HUES48 (cell line): ENCODE results near the gene CEACAM8.
"Not testable (repeated sequence)": the region's sequence is repeated elsewhere in the genome, so short reads cannot be mapped to it uniquely, and the experiment has no call there.

ENCODE experiments used
- H3K27ac ChIP-seq: one replicate; pipeline ENCODE4 v1.7.0; 2013; ENCODE audit warnings: low read depth, low read length, inconsistent platforms
- H3K27me3 ChIP-seq: 2 replicates; pipeline ENCODE4 v1.6.1; 2013; ENCODE audit warnings: mild to moderate bottlenecking, low read length; ENCODE audit not compliant: control insufficient read depth, insufficient read depth
- H3K36me3 ChIP-seq: 2 replicates; pipeline ENCODE4 v1.6.1; 2013; ENCODE audit warnings: low read length; ENCODE audit not compliant: control insufficient read depth, insufficient read depth
- H3K4me1 ChIP-seq: 2 replicates; pipeline ENCODE4 v1.6.1; 2013; ENCODE audit warnings: mild to moderate bottlenecking, low read length; ENCODE audit not compliant: control insufficient read depth, insufficient read depth
- H3K4me3 ChIP-seq: 2 replicates; pipeline ENCODE4 v1.5.1; 2013; ENCODE audit warnings: mild to moderate bottlenecking, low read depth, low read length
- H3K9ac ChIP-seq: 2 replicates; pipeline ENCODE4 v1.6.1; 2013; ENCODE audit warnings: mild to moderate bottlenecking, low read depth, low read length, moderate library complexity
- H3K9me3 ChIP-seq: 2 replicates; pipeline ENCODE4 v1.6.1; 2013; ENCODE audit warnings: low read length; ENCODE audit not compliant: control insufficient read depth, insufficient read depth

The CEACAM8 gene

DNA sequence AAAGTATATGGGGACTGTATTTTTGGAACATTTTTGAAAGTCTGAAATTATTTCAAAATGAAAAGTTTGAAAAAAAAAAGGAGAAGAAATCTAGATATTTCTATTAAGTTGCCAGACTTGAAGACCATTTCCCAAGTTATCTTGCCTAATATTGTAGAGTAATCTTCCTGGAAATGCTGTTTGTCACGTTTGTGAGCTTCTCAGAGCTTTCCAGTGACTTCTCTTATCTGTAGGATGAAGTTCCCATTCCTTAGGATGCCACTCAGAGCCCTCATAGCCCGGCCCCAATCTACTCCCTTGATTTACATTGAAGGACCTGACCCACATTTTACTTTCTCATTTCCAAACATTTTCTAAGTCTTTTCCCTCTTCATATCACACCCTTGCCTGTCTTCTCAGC, 23.6 kb downstream of the CEACAM8 start:
- H3K9me3 ChIP-seq, result no peaks in the 10 kb centered on the region
- H3K9ac ChIP-seq, result no peak overlapping the region
- no peaks in the 10 kb centered on the region for H3K27me3 ChIP-seq
- no peak overlapping the region for H3K4me3 ChIP-seq
- no peak overlapping the region for H3K27ac ChIP-seq
- no peaks in the 10 kb centered on the region for H3K36me3 ChIP-seq
- peaks cover 4% of the 10 kb centered on the region; the same call in 1 of the 2 replicates for H3K4me1 ChIP-seq

DNA sequence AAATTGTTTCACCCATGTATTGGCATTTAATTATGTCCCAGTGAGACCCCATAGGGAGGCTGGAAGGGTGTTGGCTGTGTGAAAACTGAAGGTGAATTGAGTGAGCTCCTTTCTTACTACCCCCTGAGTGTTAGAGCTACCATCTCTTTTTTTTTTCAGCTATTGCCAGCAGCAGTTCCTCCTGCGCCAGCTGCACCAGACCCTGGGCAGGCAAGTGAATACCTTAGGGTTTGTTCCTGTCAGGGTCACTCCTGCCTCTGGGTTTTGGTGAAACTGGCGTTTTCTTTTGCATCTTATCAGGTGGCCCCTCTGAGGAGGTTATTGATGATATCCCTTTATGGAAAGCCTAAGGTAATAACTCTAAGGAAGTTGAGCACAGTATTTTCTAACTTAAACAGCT, 25.5 kb downstream of the CEACAM8 start:
- Histone ChIP-seq H3K4me3 (no peak overlapping the region), H3K9me3 (no peaks in the 10 kb centered on the region), H3K36me3 (no peaks in the 10 kb centered on the region), H3K27me3 (no peaks in the 10 kb centered on the region), H3K27ac (no peak overlapping the region), H3K4me1 (peaks cover 4% of the 10 kb centered on the region; the same call in 1 of the 2 replicates), H3K9ac (no peak overlapping the region)

DNA sequence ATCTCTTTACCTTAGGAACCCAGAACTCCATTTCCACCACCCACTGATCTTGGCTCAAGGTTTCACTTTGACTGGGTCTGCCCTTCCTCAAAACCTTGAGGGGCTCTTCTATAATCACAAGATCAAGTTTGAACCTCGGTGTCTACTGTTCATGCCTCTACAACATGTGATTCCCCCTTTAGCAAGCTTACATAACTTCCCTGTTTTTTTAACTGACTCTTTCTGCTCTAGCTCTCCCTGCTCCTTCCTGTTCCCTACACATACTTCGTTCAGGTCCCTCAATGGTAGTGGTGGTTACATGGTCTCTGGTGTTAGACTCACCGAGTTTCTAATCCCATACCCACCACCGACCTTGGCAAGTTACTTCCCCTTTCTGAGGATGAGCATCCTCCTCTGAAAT, 26.7 kb downstream of the CEACAM8 start:
- no peak overlapping the region for H3K4me3 ChIP-seq

DNA sequence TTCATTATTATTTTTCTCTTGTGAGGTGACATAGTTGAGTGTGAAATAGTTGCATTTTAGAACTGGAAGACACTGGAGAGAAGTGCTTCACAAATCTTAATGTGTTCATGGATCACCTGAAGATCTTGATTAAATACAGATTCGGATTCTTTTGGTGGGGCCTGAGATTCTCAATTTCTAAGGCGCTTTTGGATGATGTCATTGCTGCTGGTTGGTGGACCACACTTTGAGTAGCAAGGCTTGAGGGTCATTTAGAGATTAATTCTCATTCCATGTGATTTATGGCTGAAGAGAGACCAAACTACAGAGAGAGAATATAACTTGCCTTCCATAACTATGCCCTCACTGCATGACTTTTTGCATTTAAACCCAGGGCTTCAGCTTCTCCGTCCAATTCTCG, 27.2 kb downstream of the CEACAM8 start:
- H3K4me3 ChIP-seq, result no peak overlapping the region
- H3K9me3 ChIP-seq, result no peaks in the 10 kb centered on the region
- H3K4me1 ChIP-seq, result no peaks in the 10 kb centered on the region
- H3K36me3 ChIP-seq, result no peaks in the 10 kb centered on the region
- H3K9ac ChIP-seq, result no peak overlapping the region
- H3K27me3 ChIP-seq, result no peaks in the 10 kb centered on the region
- H3K27ac ChIP-seq, result no peak overlapping the region

More for the DNA sequence above, 26.7 kb downstream of the CEACAM8 start:
- Histone ChIP-seq H3K9me3 (no peaks in the 10 kb centered on the region), H3K4me1 (no peaks in the 10 kb centered on the region), H3K36me3 (no peaks in the 10 kb centered on the region), H3K27me3 (no peaks in the 10 kb centered on the region), H3K9ac (no peak overlapping the region), H3K27ac (no peak overlapping the region)

DNA sequence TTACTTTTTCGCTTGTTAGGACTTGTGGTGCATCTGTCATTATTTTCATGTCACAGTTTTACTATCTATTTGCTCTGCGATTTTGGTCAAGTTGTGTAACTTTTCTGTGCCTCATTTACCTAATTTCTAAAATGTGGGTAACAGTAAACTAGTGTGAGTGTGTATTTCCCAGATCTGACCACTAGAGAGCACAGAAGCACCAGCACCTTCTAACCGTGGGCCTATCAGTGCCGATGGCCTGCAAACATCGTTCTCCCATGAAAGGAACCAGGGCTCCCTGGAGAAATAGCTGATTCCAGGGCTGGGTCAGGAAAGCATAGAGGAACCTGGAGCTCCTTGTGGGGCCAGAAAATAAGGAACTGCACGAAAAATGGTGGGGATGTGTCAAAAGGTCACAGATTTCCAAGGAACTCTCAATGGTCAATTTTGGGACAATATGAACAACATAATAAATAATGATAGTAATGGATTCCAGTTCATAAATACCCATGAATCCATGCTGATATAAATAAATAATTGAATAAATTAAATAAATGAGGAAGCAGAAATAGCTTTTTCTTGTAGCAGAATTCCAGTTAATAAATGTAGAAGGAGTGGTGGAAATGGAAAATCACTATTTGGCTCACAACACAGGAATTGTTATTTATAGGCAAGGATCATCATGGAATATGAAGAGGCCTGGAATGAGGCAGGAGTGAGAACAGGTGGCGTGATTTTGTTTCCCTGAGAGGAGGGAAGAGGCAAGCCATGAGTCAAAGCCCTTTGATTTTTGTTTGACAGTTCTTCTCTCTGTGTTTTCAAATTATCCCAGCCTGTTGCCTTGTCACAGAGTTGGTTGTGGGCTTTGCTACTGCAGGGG, 31.1 kb downstream of the CEACAM8 start:
- H3K9ac ChIP-seq, result no peak overlapping the region
- H3K4me1 ChIP-seq, result peaks cover 12% of the 10 kb centered on the region
- no peaks in the 10 kb centered on the region for H3K27me3 ChIP-seq
- no peaks in the 10 kb centered on the region for H3K9me3 ChIP-seq
- H3K27ac ChIP-seq, result no peak overlapping the region
- H3K36me3 ChIP-seq, result no peaks in the 10 kb centered on the region
- H3K4me3 ChIP-seq, result no peak overlapping the region

DNA sequence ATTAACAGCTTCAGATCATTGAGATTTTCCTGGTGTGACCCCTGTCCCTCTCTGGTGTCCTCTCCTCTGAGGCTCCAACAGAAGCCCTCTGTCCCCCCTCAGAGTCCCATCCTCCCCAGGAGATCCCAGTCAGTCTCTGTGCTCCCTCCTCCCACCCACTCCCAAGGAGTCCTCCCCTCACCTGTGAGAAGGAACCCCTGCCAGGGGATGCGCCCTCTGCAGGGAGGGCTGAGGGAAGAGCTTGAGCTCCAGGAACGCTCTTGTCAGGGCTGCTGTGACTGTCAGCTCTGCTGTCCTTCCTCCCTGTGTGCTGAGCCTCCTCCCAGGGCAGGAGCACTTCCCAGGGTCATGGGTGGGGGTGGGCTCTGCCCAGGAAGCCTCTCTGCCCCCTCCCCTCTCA, 33.2 kb downstream of the CEACAM8 start:
- Histone ChIP-seq H3K4me1 (peaks cover 17% of the 10 kb centered on the region), H3K9ac (no peak overlapping the region), H3K27me3 (no peaks in the 10 kb centered on the region), H3K36me3 (no peaks in the 10 kb centered on the region), H3K4me3 (no peak overlapping the region), H3K9me3 (no peaks in the 10 kb centered on the region), H3K27ac (no peak overlapping the region)

DNA sequence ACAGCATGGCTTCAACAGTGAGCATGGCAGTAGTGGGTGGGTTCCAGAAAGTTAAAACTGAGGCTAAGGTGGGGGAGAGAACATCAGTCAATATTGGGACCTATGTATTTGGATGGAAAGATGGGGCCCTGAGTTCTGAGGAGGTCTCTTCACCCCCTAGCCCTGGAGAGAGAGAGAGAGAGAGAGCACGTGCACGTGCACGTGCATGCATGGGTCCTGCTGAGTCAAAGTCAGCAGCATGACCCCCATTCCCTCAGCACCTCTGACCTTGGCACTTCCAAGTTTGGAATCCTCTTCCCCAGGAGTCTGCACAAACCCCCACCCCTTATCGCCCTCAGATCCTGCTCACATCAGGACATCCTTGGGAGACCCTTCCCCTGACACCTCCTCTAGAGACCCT, 34.0 kb downstream of the CEACAM8 start:
- Histone ChIP-seq H3K27me3 (no peaks in the 10 kb centered on the region), H3K9ac (no peak overlapping the region), H3K27ac (no peak overlapping the region), H3K9me3 (no peaks in the 10 kb centered on the region), H3K4me1 (peaks cover 17% of the 10 kb centered on the region), H3K36me3 (no peaks in the 10 kb centered on the region), H3K4me3 (no peak overlapping the region)

DNA sequence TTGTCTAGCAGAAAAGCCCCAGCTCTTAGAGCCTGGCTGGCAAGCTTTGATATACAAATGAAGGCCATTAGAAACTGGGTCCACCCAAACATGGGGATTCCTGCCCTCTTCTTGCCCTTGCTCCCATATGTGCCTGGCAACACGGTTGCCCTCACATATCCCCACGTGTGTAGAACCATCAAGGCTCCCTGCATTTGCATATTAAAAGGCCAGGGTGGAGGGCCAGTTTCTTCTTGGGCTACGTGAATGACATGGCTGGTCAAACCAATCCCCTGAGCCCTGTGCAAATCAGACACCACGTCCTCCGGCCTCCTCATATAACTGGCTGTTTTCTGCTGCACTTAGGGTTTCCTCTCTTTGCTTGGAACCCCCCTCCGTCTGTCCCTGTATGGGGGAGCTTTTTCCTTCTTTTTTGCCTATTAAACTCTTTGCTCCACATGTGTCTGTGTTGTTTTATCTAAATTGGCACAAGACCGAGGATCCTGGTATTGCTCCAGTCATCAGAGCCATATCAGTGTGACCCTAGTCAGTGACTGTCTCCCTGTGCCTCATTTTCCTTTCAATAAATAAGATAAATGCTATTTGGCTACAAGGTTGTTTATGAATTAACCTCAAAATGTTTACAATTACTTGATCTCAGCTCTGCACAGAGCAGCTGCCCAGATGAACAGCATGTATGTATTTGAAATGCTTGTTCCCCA, 36.1 kb downstream of the CEACAM8 start:
- no peak overlapping the region for H3K9ac ChIP-seq
- H3K4me1 ChIP-seq, result peaks cover 22% of the 10 kb centered on the region
- no peak overlapping the region for H3K27ac ChIP-seq
- no peaks in the 10 kb centered on the region for H3K27me3 ChIP-seq
- no peak overlapping the region for H3K4me3 ChIP-seq
- no peaks in the 10 kb centered on the region for H3K9me3 ChIP-seq
- H3K36me3 ChIP-seq, result no peaks in the 10 kb centered on the region

DNA sequence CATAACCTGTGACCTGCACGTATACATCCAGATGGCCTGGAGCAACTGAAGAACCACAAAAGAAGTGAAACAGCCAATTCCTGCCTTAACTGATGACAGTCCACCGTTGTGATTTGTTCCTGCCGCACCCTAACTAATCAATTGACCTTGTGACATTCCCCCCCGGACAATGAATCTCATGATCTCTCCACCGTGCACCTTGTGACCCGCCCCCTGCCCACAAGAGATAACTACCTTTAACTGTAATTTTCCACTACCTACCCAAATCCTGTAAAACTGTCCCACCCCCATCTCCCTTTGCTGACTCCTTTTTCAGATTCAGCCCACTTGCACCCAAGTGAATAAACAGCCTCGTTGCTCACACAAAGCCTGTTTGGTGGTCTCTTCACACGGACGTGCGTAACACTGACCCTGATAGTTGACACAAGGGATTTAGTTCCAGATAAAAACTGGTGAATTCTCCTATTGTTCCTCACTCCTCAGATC, 37.3 kb downstream of the CEACAM8 start:
- H3K36me3 ChIP-seq, H3K9ac ChIP-seq, H3K4me3 ChIP-seq, H3K9me3 ChIP-seq, H3K27ac ChIP-seq, H3K27me3 ChIP-seq: not testable (repeated sequence)
- H3K4me1 ChIP-seq, result peaks cover 22% of the 10 kb centered on the region

DNA sequence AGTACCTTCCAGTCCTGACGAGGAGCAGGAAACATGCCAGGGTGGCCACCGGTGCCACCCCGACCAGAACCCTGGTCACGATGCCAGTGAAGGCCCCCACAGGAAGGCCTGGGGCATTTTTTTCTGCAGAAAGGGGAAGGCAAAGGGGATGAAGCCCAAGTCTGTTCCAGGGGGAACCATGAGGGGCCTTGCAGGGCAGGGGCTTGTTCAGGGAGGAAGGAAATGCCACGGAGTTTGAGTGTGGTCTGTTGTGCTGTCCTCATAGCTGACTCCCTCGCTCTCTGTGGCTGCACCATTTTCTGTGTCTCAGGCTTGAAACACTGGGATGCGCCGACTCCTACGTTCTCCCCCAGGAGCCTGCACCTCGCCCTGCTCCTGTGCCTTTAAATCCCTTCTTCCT, 38.9 kb downstream of the CEACAM8 start:
- no peaks in the 10 kb centered on the region for H3K27me3 ChIP-seq
- H3K9me3 ChIP-seq, result no peaks in the 10 kb centered on the region
- no peaks in the 10 kb centered on the region for H3K36me3 ChIP-seq
- H3K27ac ChIP-seq, result no peak overlapping the region
- no peak overlapping the region for H3K4me3 ChIP-seq
- no peak overlapping the region for H3K9ac ChIP-seq
- H3K4me1 ChIP-seq, result peaks cover 22% of the 10 kb centered on the region

DNA sequence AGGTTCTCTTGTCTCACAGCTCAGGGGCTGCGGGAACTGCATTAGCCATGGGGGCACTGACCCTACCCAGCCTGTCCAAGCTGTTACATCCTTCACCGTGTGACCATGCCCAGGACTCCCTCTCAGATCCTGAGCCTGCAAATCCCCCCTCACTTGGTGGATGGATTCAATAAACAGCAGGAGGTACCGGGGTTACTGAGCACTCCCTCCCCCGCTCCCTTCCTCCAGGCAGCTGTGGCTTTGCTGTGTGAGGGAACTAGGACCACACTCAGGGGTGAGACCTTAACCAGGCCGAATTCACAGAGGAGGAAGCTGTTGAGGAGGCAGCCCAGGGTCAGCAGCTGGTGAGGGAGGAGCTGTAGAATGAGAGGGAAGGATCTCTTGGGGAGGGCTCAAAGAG, 39.4 kb downstream of the CEACAM8 start:
- H3K9me3 ChIP-seq, result peaks cover 2% of the 10 kb centered on the region; the same call in 1 of the 2 replicates
- peaks cover 22% of the 10 kb centered on the region for H3K4me1 ChIP-seq
- H3K27ac ChIP-seq, result no peak overlapping the region
- H3K27me3 ChIP-seq, result no peaks in the 10 kb centered on the region
- no peak overlapping the region for H3K9ac ChIP-seq
- H3K36me3 ChIP-seq, result no peaks in the 10 kb centered on the region
- no peak overlapping the region for H3K4me3 ChIP-seq
